H1 (cell line): ENCODE data around the gene SOX6. TPM values are rescaled to one million over a fixed set of nuclear protein-coding genes. Genes with fewer than 3 reads are reported as not detected.

Experiments
- CTCF ChIA-PET: fragments of 300-600 bp; sonication (Branson Sonifier 250); formaldehyde crosslinking; loops from one replicate; lab custom pipeline; 2021; ENCODE audit not compliant: partially characterized antibody; lab: Charles Lee
- POLR2A ChIA-PET: fragments of 300-600 bp; sonication (Branson Sonifier 250); formaldehyde crosslinking; loops from one replicate; lab custom pipeline; 2021; ENCODE audit warnings: inconsistent platforms; ENCODE audit not compliant: partially characterized antibody; lab: Charles Lee
- DNase-seq, 2 experiments: peaks; one replicate each; pipeline versions ENCODE4 v3.0.0 to v3.0.0-alpha.2; 2010 to 2022; ENCODE audit warnings: low spot score in 2 of 2, low read depth in 1 of 2, mixed read lengths in 1 of 2
- FAIRE-seq: peaks from 2 replicates; lab custom pipeline; 2011; peaks lifted over from hg19 to GRCh38; lab: Jason Lieb, UNC
- H2AFZ ChIP-seq: 2 replicates; pipeline ENCODE4 v1.8.1; 2012; ENCODE audit warnings: low read length, inconsistent platforms
- H2AK5ac ChIP-seq: 2 replicates; pipeline ENCODE4 v1.6.1; 2013; ENCODE audit warnings: low read depth, low read length
- H2BK120ac ChIP-seq: replicated peaks from 2 replicates; pipeline ENCODE3; 2013; ENCODE audit warnings: low read depth, low read length, inconsistent platforms
- H2BK12ac ChIP-seq: 2 replicates; pipeline ENCODE4 v1.6.1; 2013; ENCODE audit warnings: low read depth, low read length
- H2BK15ac ChIP-seq: 2 replicates; pipeline ENCODE4 v1.6.1; 2013; ENCODE audit warnings: low read length
- H2BK20ac ChIP-seq: 2 replicates; pipeline ENCODE4 v1.6.1; 2013; ENCODE audit warnings: low read length
- H2BK5ac ChIP-seq: 2 replicates; pipeline ENCODE4 v1.6.1; 2013; ENCODE audit warnings: low read depth, low read length
- H3K14ac ChIP-seq: 2 replicates; pipeline ENCODE4 v1.6.1; 2013; ENCODE audit warnings: inconsistent platforms; ENCODE audit not compliant: insufficient read length
- H3K18ac ChIP-seq: 2 replicates; pipeline ENCODE4 v1.6.1; 2013; ENCODE audit warnings: low read length; ENCODE audit errors: extremely low read depth
- H3K23ac ChIP-seq: 2 replicates; pipeline ENCODE4 v1.6.1; 2013; ENCODE audit warnings: inconsistent platforms; ENCODE audit not compliant: insufficient read length
- H3K23me2 ChIP-seq: 2 replicates; pipeline ENCODE4 v1.6.1; 2013; ENCODE audit warnings: low read depth, low read length
- H3K27ac ChIP-seq: 2 replicates; pipeline ENCODE4 v1.6.1; 2011; ENCODE audit warnings: low read depth, low read length, inconsistent platforms
- H3K27me3 ChIP-seq, 4 experiments: replicated peaks in 1 of 4; 1 replicate in 1 of 4; 2 replicates in 3 of 4; pipeline versions ENCODE4 v1.6.1 to v1.8.1; 2011 to 2013; ENCODE audit warnings: low read length in 3 of 4, mild to moderate bottlenecking in 3 of 4, inconsistent platforms in 2 of 4, mixed read lengths in 2 of 4, moderate library complexity in 1 of 4; ENCODE audit not compliant: control insufficient read depth in 3 of 4, insufficient read depth in 3 of 4; ENCODE audit errors: extremely low read depth in 1 of 4
- H3K36me3 ChIP-seq, 4 experiments: 2 replicates each; pipeline versions ENCODE4 v1.6.1 to v1.8.1; 2011 to 2013; ENCODE audit warnings: mild to moderate bottlenecking in 4 of 4, low read length in 3 of 4, moderate library complexity in 2 of 4, control low read depth in 1 of 4, inconsistent platforms in 1 of 4; ENCODE audit not compliant: insufficient read depth in 4 of 4, control insufficient read depth in 2 of 4
- H3K4ac ChIP-seq: replicated peaks from 2 replicates; pipeline ENCODE3; 2013; ENCODE audit warnings: low read length, low read depth, mixed read lengths, inconsistent platforms; ENCODE audit not compliant: insufficient read length
- H3K4me1 ChIP-seq, 4 experiments: replicated peaks in 1 of 4; 1 replicate in 1 of 4; 2 replicates in 3 of 4; pipeline versions ENCODE4 v1.6.1 to v1.8.1; 2011 to 2013; ENCODE audit warnings: low read length in 3 of 4, inconsistent platforms in 2 of 4, mixed read lengths in 1 of 4; ENCODE audit not compliant: insufficient read depth in 4 of 4, control insufficient read depth in 3 of 4
- H3K4me2 ChIP-seq, 2 experiments: 2 replicates each; pipeline versions ENCODE4 v1.6.1 to v1.8.1; 2011 to 2013; ENCODE audit warnings: low read depth in 2 of 2, low read length in 2 of 2, control low read depth in 1 of 2, inconsistent platforms in 1 of 2, mild to moderate bottlenecking in 1 of 2; ENCODE audit not compliant: insufficient read depth in 1 of 2
- H3K4me3 ChIP-seq, 4 experiments: fragments of 200-600, 300-600 bp in 1 of 4; sonication (generic), shearing (Covaris generic), sonication (Bioruptor Twin) in 1 of 4; 2 replicates each; pipeline versions ENCODE4 v1.5.1 to v1.8.1; 2011 to 2016; ENCODE audit warnings: low read length in 4 of 4, low read depth in 3 of 4, control low read depth in 2 of 4, inconsistent platforms in 2 of 4, mild to moderate bottlenecking in 2 of 4, mixed read lengths in 1 of 4, moderate library complexity in 1 of 4; ENCODE audit not compliant: insufficient read depth in 2 of 4; ENCODE audit errors: extremely low read depth in 1 of 4
- H3K56ac ChIP-seq: replicated peaks from 2 replicates; pipeline ENCODE3; 2013; ENCODE audit warnings: low read depth, mild to moderate bottlenecking, mixed read lengths, low read length, inconsistent platforms; ENCODE audit not compliant: insufficient read length
- H3K79me1 ChIP-seq: 2 replicates; pipeline ENCODE4 v1.6.1; 2013; ENCODE audit warnings: low read depth, low read length, control low read depth
- H3K79me2 ChIP-seq, 2 experiments: 2 replicates each; pipeline versions ENCODE4 v1.6.1 to v1.8.1; 2012 to 2013; ENCODE audit warnings: low read length in 2 of 2, mild to moderate bottlenecking in 2 of 2, inconsistent platforms in 1 of 2; ENCODE audit not compliant: insufficient read depth in 2 of 2, control insufficient read depth in 1 of 2
- H3K9ac ChIP-seq, 4 experiments: replicated peaks in 1 of 4; 1 replicate in 1 of 4; 2 replicates in 3 of 4; pipeline versions ENCODE4 v1.6.1 to v1.8.1; 2011 to 2013; ENCODE audit warnings: low read depth in 3 of 4, low read length in 3 of 4, control low read depth in 2 of 4, mild to moderate bottlenecking in 2 of 4, moderate library complexity in 2 of 4, inconsistent platforms in 1 of 4; ENCODE audit errors: extremely low read depth in 1 of 4
- H3K9me3 ChIP-seq, 2 experiments: 2 replicates each; pipeline versions ENCODE4 v1.6.1 to v1.8.1; 2012 to 2013; ENCODE audit warnings: mild to moderate bottlenecking in 2 of 2, moderate library complexity in 2 of 2, control low read depth in 1 of 2, inconsistent platforms in 1 of 2, low read depth in 1 of 2, low read length in 1 of 2, mixed read lengths in 1 of 2; ENCODE audit not compliant: insufficient read depth in 2 of 2
- H4K20me1 ChIP-seq, 2 experiments: replicated peaks in 1 of 2; 2 replicates each; pipeline versions ENCODE3 to v1.8.1; 2011 to 2013; ENCODE audit warnings: inconsistent platforms in 2 of 2, low read length in 2 of 2, mild to moderate bottlenecking in 1 of 2; ENCODE audit not compliant: insufficient read depth in 2 of 2, control insufficient read depth in 1 of 2
- H4K5ac ChIP-seq: 2 replicates; pipeline ENCODE4 v1.6.1; 2013; ENCODE audit warnings: low read length, low read depth, mixed read lengths, inconsistent platforms; ENCODE audit not compliant: insufficient read length
- H4K8ac ChIP-seq: 2 replicates; pipeline ENCODE4 v1.8.0; 2013; ENCODE audit warnings: mild to moderate bottlenecking, moderate library complexity, low read length, inconsistent platforms; ENCODE audit not compliant: insufficient read depth; ENCODE audit errors: extremely low read depth
- H4K91ac ChIP-seq: replicated peaks from 2 replicates; pipeline ENCODE3; 2013; ENCODE audit warnings: low read length, mixed read lengths, inconsistent platforms; ENCODE audit not compliant: insufficient read length
- BCL11A ChIP-seq, 2 experiments: IDR thresholded peaks; one replicate each; pipeline ENCODE4 v1.6.1; 2011; ENCODE audit warnings: low read depth in 2 of 2, low read length in 2 of 2, mild to moderate bottlenecking in 2 of 2
- EGR1 ChIP-seq: IDR thresholded peaks from 2 replicates; pipeline ENCODE4 v1.6.1; 2011; ENCODE audit warnings: low read depth, low read length, borderline replicate concordance
- EZH2 ChIP-seq: fragments of 200-600 bp; sonication (generic); IDR thresholded peaks from 2 replicates; pipeline ENCODE4 v1.7.1; 2012; ENCODE audit warnings: low read depth, mild to moderate bottlenecking, moderate library complexity, low read length, inconsistent platforms; ENCODE audit not compliant: severe bottlenecking
- FOSL1 ChIP-seq: IDR thresholded peaks from 2 replicates; pipeline ENCODE4 v1.6.1; 2011; ENCODE audit warnings: mild to moderate bottlenecking, low read depth, low read length, moderate library complexity; ENCODE audit not compliant: insufficient read depth
- HDAC6 ChIP-seq: IDR thresholded peaks from one replicate; pipeline ENCODE4 v1.7.1; 2012; ENCODE audit warnings: low read depth, mild to moderate bottlenecking, inconsistent platforms, low read length, moderate library complexity
- KDM4A ChIP-seq: IDR thresholded peaks from one replicate; pipeline ENCODE4 v1.7.1; 2012; ENCODE audit warnings: low read depth, mild to moderate bottlenecking, moderate library complexity, low read length, inconsistent platforms; ENCODE audit not compliant: severe bottlenecking
- NANOG ChIP-seq: IDR thresholded peaks from 2 replicates; pipeline ENCODE4 v1.6.1; 2011; ENCODE audit warnings: low read length, low read depth, mild to moderate bottlenecking, inconsistent platforms; ENCODE audit not compliant: insufficient read depth, poor library complexity, severe bottlenecking
- PHF8 ChIP-seq: fragments of 200-600 bp; sonication (generic); conservative IDR thresholded peaks from 2 replicates; pipeline ENCODE4 v1.7.1; 2012; ENCODE audit warnings: low read depth, mild to moderate bottlenecking, inconsistent platforms, low read length, moderate library complexity
- SP2 ChIP-seq: IDR thresholded peaks from 2 replicates; pipeline ENCODE4 v1.6.1; 2012; ENCODE audit warnings: mild to moderate bottlenecking, low read length, inconsistent platforms
- SUZ12 ChIP-seq: fragments of 200-600 bp; sonication (generic); IDR thresholded peaks from 2 replicates; pipeline ENCODE4 v1.6.1; 2012; ENCODE audit warnings: mild to moderate bottlenecking, inconsistent platforms, low read length, moderate library complexity, mixed read lengths
- TEAD4 ChIP-seq: IDR thresholded peaks from 2 replicates; pipeline ENCODE4 v1.6.1; 2012; ENCODE audit warnings: low read depth, low read length, inconsistent platforms, mixed read lengths
- polyA plus RNA-seq, 7 experiments: library from polyadenylated mRNA; depleted of rRNA in 3 of 7; stranded (reverse) in 5 of 7; unstranded in 2 of 7; fragments of >200 nt in 5 of 7; fragments of 200-250 nt in 2 of 7; gene quantifications; 1 replicate in 5 of 7; 2 replicates in 1 of 7; 4 replicates in 1 of 7; pipeline versions ENCODE4 v1.2.1 to v1.2.3, GENCODE V29; 2011 to 2013; ENCODE audit warnings: missing spikeins in 2 of 7, mixed read lengths in 2 of 7
- total RNA-seq: library from RNA; stranded (reverse); fragmentation: NEBNext Ultra II Directional; extraction: Animal tissue kit (Norgen Biotek cat#: 25700); gene quantifications from 2 replicates; pipeline ENCODE4 v1.2.1, GENCODE V29; 2021
- TF ChIP-seq, protein P1 (sequence below): IDR thresholded peaks from 2 replicates; pipeline ENCODE4 v1.6.1; 2012; ENCODE audit warnings: low read length, inconsistent platforms
- TF ChIP-seq, protein P2 (sequence below): IDR thresholded peaks from 2 replicates; pipeline ENCODE4 v1.6.1; 2011; ENCODE audit warnings: low read length, improper control_type of control experiment

Gene SOX6
- total and polyA plus RNA-seq, 2 of the 8 experiments (the other 6 are each of a cell fraction or from before 2014, with no cell fraction given): 0.09 TPM; not detected in 1

DNA sequence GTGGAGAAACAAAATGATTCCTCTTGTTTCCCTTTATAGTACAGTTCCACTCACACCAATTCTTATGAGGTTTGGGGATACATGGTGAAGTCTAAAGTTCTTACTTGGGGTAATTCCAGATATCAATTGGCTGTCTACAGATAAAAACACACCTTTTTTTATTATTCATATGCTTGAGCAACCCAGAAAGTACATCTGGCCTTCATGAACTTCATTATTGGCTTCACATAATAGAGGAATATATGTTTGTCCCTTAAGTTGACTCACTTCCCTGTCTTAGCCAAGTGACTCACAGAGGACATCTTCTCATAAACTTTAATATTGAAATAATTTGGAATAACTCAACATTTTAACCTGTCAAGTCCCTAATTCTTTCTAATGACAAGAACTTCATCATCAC is 36.3 kb upstream of the SOX6 start:
- Histone ChIP-seq H3K4me2 (no peak overlapping the region), H2BK12ac (no peak overlapping the region), H3K18ac (no peak overlapping the region), H3K27me3 (peaks cover 0 to 12% (median 3%) of the 10 kb centered on the region in 4 experiments; a peak in 3 of 7 replicates), H4K8ac (no peak overlapping the region), H3K23me2 (no peaks in the 10 kb centered on the region), H2BK15ac (no peak overlapping the region), H2BK120ac (no peak overlapping the region), H3K9me3 (no peaks in the 10 kb centered on the region), H3K14ac (no peak overlapping the region), H3K36me3 (no peaks in the 10 kb centered on the region), H3K4me1 (no peaks in the 10 kb centered on the region), H3K9ac (no peak overlapping the region), H2AK5ac (no peak overlapping the region), H3K79me1 (no peaks in the 10 kb centered on the region), H3K79me2 (no peaks in the 10 kb centered on the region), H2BK20ac (no peak overlapping the region), H3K56ac (no peak overlapping the region), H2AFZ (no peak overlapping the region), H2BK5ac (no peak overlapping the region), H4K5ac (no peak overlapping the region), H3K27ac (no peak overlapping the region), H3K4ac (no peak overlapping the region), H3K4me3 (no peak overlapping the region), H3K23ac (no peak overlapping the region), H4K91ac (no peak overlapping the region), H4K20me1 (no peaks in the 10 kb centered on the region)
- CTCF ChIA-PET: no interaction called here
- FAIRE-seq: no peak
- no peak for DNase-seq
- POLR2A ChIA-PET: no interaction called here
- no peak for TF ChIP-seq EGR1
- TF ChIP-seq BCL11A (IDR thresholded peaks at IDR 0.05; ENCODE audit: low read depth in 2 of 2, low read length in 2 of 2): no peak
- TF ChIP-seq SUZ12: no peak
- TF ChIP-seq KDM4A: no peak
- TF ChIP-seq, protein P1, sequence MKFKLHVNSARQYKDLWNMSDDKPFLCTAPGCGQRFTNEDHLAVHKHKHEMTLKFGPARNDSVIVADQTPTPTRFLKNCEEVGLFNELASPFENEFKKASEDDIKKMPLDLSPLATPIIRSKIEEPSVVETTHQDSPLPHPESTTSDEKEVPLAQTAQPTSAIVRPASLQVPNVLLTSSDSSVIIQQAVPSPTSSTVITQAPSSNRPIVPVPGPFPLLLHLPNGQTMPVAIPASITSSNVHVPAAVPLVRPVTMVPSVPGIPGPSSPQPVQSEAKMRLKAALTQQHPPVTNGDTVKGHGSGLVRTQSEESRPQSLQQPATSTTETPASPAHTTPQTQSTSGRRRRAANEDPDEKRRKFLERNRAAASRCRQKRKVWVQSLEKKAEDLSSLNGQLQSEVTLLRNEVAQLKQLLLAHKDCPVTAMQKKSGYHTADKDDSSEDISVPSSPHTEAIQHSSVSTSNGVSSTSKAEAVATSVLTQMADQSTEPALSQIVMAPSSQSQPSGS: no peak
- no peak for TF ChIP-seq FOSL1
- no peak for TF ChIP-seq NANOG
- no peak for TF ChIP-seq TEAD4
- TF ChIP-seq HDAC6: no peak
- TF ChIP-seq, protein P2, sequence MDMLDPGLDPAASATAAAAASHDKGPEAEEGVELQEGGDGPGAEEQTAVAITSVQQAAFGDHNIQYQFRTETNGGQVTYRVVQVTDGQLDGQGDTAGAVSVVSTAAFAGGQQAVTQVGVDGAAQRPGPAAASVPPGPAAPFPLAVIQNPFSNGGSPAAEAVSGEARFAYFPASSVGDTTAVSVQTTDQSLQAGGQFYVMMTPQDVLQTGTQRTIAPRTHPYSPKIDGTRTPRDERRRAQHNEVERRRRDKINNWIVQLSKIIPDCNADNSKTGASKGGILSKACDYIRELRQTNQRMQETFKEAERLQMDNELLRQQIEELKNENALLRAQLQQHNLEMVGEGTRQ: no peak
- TF ChIP-seq SP2: no peak
- TF ChIP-seq EZH2: no peak
- no peak for TF ChIP-seq PHF8
